Astrocyte of the spinal cord (primary cell): ENCODE results near the gene NDUFS4.
A peak's percentile ranks its signal among the peaks of the same experiment; 100 is the strongest.
"Not testable (repeated sequence)": the region's sequence is repeated elsewhere in the genome, so short reads cannot be mapped to it uniquely, and the experiment has no call there.

Source experiments
- DNase-seq: peaks from one replicate; pipeline ENCODE4 v3.0.0; 2011; ENCODE audit warnings: low read depth, low spot score
- H3K4me3 ChIP-seq: 2 replicates; pipeline ENCODE4 v1.5.1; 2011; ENCODE audit warnings: low read depth, mild to moderate bottlenecking, low read length, moderate library complexity
- CTCF ChIP-seq: IDR thresholded peaks from 2 replicates; pipeline ENCODE4 v1.5.1; 2012; ENCODE audit warnings: low read depth, mild to moderate bottlenecking, low read length, inconsistent platforms
- in situ Hi-C: cut with HindIII; loops from 2 replicates; pipeline ENCODE4 v1.10.0; 2017; ENCODE audit warnings: low sequenced_read_pairs

The NDUFS4 gene

GRCh38 chr5:53604309-53604708 lies 43.9 kb downstream of the NDUFS4 start:
- H3K4me3 ChIP-seq = no peak overlapping the region
- DNase-seq = no peak
- no peak for TF ChIP-seq CTCF
- in situ Hi-C loops = no loop called here

GRCh38 chr5:53607886-53608285 lies 47.4 kb downstream of the NDUFS4 start:
- H3K4me3 ChIP-seq = no peak overlapping the region
- in situ Hi-C loops = no loop called here
- TF ChIP-seq CTCF = no peak
- peak; percentile 41 for DNase-seq

- in situ Hi-C loops, H3K4me3 ChIP-seq, DNase-seq: not testable (repeated sequence)
Observed at GRCh38 chr5:53608897-53609296, 48.5 kb downstream of the NDUFS4 start.

- DNase-seq = peak; percentile 5
- in situ Hi-C loops = no loop called here
- no peak for TF ChIP-seq CTCF
- no peak overlapping the region for H3K4me3 ChIP-seq
Observed at GRCh38 chr5:53613061-53613460, 52.6 kb downstream of the NDUFS4 start.

GRCh38 chr5:53613536-53613935 lies 53.1 kb downstream of the NDUFS4 start:
- no peak for TF ChIP-seq CTCF
- in situ Hi-C loops = no loop called here
- DNase-seq = no peak
- no peak overlapping the region for H3K4me3 ChIP-seq

GRCh38 chr5:53614376-53614885 lies 54.0 kb downstream of the NDUFS4 start:
- in situ Hi-C loops = no loop called here
- no peak for DNase-seq
- TF ChIP-seq CTCF = no peak
- no peak overlapping the region for H3K4me3 ChIP-seq

GRCh38 chr5:53616939-53617549 lies 56.6 kb downstream of the NDUFS4 start:
- no peak overlapping the region for H3K4me3 ChIP-seq
- in situ Hi-C loops = no loop called here
- no peak for TF ChIP-seq CTCF
- DNase-seq = peak; percentile 11
